Right kidney (tissue), 1 donor: ENCODE measurements around the gene SP3.

Experiments
- DNase-seq: peaks from one replicate; pipeline ENCODE4 v3.0.0-alpha.2; 2016

Gene SP3

DNA sequence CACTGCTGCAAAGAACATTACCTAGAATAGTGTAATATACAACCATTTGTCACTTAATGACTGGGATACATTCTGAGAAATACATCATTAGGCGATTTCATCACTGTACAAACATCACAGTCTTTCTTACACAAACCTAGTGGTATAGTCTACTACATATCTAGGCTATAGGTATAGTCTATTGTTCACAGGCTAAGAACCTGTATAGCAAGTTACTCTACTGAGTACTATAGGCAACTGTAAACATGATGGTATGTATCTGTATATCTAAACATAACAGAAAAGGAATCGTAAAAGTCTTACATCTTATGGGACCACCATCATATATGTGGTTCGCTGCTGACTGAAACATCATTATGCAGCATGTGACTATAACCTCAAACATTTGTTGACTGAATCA is 21.4 kb downstream of the SP3 start:
- DNase-seq: no peak

DNA sequence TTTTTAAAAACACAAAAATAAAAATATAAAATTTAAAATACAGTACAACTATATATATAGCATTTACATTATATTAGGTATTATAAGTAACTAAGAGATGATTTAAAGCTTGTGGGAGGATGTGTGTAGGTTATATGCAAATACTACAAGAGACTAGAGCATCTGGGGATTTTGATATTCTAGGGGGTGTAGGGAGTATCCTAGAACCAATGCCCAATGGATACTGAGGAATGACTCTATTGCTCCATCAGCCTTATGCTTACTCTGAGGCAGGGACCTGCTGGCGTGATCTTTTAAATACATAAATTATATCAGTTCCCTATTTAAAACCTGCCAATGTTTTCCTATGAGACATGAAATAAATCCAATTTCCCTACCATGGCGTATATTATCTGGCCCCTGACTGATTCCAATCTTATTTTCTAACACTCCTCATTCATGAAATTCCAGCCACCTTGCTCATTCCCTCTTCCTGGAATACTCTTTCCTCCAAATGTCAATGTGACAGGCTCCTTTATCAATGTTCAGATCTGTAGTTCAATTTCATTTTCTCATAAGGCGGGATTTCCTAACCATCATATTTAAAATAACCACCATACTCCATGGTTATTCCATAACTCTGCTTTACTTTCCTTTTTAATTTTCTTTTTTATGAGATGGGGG is 22.2 kb downstream of the SP3 start:
- no peak for DNase-seq

DNA sequence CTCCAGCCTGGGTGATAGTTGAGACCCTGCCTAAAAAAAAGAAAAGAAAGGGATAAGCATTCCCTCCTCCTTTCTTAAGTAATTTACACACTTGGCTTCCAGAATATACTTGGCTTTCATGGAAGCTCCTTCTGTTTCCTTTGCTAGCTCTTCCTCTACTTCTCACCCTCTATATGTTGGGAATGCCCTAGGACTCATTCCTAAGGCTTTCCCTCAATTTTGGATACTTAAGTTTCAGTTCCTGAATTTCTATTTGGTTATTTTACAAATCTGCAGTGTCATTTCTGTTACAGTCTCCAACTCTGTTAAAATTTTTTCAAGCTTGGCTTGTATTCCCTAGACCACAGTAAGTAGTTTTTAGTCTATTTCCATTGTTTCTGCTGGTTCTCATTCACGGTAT is 23.6 kb downstream of the SP3 start:
- DNase-seq: no peak

DNA sequence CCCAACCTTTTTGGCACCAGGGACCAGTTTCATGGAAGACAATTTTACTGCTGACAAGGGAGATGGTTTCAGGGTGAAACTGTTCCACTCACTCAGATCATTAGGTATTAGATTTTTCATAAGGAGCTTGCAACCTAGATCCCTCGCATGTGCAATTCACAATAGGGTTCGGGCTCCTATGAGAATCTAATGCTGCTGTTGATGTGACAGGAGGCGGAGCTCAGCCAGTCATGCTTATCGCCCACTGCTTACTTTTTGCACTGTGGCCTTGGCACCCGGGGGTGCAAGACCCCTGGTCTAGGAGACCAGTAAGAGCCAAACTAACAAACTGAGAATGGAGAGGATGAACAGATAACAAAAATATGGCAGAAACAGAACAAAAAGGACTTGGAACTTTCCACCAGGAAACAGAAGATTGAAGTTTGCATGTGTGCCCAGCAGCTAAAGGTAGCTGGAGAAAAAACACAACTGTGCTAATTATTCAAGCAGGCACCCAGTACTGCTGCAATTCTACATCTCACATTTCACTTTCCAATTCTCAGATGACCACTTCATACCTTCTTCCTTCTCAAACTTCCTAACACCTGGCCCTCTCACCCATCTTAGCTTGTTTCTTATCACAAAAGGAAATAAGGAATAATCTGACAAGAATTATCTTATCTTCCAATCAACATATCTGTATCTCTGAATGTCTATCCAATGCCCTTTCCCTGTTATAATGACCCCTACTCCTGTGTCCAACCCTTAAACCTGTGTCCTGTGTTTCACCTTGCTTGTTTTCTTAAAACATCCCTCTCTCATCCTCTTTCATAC is 24.8 kb downstream of the SP3 start:
- no peak for DNase-seq

DNA sequence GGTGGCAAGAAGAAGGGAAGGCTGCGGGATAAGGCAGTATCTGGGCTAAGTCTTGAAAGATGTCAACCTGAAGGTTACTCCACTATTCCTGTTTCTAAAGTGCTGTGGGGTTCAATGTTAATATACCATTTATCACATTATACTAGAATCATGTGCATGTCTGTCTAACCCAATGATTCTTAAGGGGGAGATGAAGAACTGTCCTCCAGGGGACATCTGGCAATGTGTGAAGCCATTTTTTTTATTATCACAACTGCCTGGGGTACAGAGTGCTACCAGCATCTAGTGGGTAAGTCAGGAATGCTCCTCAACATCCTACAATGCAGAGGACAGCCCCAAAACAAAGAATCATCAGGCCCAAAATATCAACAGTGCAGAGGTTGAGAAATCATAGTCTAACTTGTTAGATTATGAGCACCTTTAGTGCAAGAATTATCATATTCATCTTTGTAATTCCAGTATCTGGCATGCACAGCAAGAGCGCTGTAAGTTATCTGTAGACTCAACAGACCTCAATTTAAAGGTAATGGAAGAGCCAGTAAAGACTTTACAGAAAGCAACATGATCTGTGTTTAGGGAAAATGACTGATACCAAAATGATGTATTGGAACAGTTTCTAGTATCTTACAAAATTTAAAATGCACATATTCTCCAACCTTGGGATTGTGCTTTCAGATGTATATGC is 26.3 kb downstream of the SP3 start:
- no peak for DNase-seq

DNA sequence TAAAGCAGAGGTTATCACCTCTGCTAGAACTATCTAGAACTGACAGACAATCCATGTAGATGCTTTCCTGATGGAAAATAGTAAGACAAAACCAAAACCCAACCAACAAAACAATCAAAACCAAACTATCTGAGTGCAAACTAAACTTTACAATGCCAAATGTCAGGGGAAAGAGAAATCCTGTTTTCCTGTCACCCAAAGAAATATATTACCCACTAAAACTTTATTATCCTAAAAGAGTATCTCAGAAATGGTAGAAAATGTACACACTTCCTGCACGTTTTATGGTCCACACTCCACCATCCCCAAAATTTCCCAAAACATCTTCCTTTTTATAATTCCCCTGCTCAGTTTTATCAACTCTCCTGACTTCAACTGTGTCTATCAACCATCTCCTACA is 29.9 kb downstream of the SP3 start:
- DNase-seq: no peak

DNA sequence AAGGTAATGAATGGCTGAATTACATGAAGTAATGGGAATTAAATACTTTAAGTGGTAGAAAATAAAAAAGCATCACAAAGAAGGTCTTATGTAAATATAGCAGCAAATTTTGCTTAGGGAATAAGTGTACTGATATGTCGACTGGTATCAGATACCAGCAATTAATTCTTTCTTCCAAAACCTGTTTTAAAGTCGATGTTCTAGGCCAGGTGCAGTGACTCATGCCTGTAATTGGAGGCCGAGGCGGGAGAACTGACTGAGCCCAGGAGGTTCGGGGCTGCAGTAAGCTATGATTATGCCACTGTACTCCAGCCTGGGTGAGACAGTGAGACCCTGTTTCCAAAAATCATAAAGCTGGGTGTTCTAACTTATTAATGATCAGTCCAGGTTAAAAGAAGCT is 30.3 kb downstream of the SP3 start:
- DNase-seq: no peak

DNA sequence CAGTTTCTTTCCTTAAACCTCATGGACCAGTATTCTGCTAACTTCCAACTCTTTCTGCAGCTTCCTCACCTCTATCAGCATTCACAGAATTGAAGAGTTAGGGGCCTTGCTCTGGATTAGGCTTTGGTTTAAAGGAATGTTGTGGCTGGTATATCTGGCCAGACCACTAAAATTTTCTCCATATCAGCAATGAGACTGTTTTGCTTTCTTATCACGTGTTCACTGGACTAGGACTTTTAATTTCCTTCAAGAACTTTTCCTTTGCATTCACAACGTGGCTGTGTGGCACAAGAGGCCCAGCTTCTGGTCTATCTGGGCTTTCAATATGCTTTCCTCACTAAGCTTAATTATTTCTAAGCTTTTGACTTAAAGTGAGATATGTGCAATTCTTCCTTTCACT is 33.4 kb downstream of the SP3 start:
- no peak for DNase-seq

DNA sequence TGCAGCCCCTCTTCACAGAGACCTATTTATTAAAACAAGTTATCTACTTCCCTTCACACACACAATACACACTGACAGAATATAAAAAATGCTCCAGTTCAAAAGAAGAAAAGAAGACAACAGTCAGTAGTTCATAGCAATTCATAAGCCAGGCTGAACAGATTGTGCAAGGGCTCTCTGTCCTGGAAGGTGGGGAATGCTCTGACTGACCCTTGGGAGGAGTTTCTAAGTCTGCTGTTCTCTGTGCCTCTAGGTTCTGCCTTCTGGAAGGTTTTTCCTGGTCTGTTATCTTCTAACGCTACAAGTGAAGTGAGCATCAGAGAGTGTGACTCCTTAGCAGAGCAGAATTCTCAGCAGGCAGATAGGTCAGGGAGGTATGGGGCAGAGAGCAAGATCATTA is 35.7 kb downstream of the SP3 start:
- DNase-seq: no peak

DNA sequence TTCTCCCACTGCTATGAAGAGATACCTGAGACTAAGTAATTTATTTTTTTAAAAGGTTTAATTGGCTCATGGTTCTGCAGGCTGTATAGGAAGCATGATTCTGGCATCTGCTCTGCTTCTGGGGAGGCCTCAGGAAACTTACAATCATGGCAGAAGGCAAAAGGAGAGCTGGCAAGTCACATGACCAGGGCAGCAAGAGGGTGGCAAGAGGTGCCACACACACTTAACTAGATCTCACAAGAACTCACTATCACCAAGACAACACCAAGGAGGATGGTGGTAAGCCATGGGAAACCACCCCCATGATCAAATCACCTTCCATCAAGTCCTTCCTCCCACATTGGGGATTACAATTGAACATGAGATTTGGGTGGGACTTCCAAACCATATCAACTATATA is 38.3 kb downstream of the SP3 start:
- no peak for DNase-seq

DNA sequence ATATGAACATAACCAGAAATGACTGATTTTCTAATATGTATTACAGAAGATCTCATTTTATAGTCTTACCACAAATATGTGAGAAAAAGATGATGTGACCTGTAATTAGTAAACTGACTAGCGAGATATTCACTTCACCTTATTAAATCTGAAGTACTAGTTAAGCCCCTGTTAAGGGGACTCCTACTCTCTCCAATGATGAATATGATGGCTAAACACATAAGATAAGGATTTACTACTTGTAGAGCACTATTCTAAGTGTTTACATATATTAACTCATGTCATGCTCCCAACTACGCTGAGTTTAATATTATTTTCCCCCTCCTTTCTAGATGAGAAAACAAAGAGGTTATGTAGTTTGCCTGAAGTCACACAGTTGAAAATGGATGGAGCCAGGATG is 40.9 kb downstream of the SP3 start:
- DNase-seq: no peak

DNA sequence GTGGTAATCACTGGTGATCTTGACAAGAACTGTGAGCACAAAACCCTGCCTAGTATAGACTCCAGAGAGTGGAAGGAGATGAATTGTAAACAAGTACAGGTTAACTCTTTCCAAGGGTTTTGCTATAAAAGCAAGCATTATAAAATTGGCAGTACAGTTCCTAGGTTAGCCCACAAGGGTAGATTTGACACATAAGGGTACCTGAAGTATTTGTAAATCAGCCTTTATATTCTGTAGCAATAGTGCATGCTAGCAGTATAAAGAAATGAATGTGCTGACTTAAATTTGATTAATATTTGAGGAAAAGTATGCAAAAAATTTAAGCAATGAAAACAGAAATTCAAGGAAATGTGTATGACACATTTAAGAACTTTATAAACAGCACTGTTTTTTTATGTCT is 42.4 kb downstream of the SP3 start:
- DNase-seq: no peak

DNA sequence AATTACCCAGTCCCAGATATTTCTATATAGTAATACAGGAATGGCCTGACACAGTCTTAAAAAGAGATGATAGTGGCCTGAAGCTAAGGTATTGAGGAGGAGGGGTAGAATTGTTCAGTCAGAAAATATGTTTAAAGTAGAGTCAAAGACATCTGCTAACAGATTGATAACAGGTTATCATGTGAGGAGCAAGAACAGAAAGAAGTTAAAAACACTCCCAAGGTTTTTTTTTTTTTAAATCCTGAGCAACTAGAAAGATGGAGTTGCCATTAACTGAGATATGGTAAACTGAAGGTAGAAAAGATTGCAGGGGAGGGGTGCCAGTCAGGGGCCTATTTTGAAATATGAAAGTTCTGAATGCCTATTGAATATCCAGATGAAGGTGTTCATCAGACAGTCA is 43.1 kb downstream of the SP3 start:
- no peak for DNase-seq

DNA sequence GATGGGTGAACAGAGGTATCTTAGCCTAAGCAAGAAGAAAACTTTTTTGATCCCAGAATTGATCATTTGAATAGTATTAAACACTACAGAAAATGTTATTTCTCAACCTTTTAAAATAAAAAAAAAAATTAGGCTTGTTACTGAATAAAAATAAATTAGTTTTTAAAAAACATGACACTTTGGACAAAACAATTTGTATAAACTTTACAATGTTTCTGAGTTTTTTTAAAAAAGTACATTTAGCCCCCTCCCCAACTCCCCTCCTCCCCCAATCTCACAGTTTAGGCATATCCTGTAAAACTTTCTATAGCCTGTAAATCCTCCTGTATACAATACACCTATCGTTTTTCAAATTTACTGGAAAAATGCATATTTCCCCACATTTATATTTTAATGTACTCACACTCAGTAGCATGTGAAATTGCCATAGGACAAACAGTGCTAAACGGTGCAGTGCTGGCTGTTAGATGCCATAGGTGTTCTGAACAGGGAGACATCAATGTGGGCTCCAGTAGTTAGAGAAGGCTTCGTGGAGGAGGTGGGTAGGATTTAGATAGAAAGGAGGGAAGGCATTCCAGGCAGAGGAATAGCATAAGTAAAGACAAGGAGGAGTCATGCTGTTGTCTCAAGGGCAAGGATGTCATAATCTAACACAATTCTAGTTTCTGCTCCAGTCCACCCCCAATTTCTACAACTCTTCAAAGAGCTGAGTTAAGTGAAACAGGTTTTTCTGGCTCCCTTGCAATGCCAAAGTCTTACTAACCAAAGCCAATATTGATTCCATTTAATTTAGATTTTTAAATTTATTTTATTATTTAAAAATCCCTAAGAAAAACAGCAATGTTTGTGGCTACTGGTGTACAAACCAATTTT is 50.9 kb downstream of the SP3 start:
- DNase-seq: no peak

DNA sequence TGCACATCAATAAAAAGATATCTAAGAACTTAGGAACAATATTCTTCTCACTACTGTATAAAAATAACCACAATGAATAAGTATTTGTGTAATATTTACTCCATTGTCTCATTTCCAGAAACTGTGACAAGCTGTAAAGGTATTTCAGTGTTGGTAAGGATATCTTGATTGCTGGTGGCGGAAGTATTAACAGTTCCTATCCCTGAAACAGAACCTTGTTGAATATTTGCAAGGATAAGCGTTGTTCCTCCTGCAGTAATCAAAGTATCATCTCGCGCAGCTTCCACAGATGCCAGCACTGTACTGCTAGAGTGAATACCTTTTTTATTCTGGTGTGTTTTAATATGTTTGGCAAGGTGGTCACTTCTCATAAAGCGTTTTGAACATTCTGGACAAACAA is 55.3 kb downstream of the SP3 start:
- DNase-seq: no peak

DNA sequence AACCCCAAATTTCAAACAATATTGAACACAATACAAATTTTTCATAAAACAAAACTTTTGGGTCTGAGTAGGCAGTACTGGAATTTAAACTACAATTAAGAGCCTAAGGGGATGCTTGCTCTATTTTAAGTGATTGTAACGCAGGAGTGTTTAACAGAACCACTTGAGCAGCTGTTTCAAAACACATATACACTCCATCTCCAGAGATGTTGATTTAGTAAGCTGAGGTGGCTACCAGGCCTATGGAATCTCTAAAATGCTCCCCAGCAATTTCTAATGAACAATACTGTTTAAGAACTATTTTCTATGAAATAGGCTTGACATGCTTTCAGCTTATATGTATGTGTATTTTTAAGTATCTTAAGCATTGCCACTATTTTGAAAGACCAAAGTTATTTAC is 58.5 kb downstream of the SP3 start:
- DNase-seq: no peak

DNA sequence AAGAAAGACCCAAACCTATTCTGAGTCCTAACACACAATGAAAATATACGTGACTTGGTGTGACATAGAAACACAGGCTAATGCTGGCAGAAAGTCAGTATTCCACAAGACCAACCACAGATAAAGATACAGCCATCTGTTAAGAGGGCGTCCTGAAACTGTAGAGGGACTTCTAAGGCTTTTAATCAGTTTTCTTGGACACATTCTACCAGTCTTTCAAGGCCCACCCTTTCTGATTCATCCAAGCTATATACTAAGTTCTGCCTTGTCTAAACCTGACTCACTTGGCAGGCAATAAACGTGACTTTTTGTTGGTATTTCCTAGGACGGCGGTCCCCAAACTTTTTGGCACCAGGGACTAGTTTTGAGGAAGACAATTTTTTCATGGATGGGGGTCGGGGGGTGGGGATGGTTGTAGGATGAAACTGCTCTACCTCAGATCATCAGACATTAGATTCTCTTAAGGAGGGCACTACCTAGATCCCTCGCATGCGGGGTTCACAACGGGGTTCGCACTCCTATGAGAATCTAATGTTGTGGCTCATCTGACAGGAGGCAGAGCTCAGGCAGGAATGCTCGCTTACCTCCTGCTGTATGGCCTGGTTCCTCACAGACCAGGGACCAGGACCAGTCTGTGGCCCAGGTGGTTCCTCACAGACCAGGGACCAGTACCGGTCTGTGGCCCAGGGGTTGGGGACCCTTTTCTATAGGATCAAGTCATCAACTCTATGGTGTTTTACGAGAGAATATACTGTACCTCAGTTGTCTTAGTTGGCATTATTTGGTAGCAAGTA is 61.4 kb downstream of the SP3 start:
- DNase-seq: no peak

DNA sequence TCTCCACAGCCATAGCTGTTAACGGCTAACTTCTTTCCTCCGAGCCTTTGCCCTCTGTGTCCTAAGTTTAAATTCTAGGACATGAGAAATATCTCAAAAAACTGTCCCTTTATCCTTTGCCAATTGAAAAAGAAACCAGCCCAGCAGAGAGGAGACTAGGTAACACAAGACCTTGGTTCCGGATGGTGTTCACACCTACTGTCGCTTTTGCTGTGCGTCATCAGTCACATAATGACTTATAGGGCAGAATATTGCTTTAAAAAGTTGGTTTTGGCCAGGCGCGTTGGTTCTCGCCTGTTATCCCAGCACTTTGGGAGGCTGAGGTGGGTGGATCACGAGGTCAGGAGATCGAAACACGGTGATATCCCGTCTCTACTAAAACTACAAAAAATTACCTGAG is 66.2 kb downstream of the SP3 start:
- peak; percentile 39 for DNase-seq

DNA sequence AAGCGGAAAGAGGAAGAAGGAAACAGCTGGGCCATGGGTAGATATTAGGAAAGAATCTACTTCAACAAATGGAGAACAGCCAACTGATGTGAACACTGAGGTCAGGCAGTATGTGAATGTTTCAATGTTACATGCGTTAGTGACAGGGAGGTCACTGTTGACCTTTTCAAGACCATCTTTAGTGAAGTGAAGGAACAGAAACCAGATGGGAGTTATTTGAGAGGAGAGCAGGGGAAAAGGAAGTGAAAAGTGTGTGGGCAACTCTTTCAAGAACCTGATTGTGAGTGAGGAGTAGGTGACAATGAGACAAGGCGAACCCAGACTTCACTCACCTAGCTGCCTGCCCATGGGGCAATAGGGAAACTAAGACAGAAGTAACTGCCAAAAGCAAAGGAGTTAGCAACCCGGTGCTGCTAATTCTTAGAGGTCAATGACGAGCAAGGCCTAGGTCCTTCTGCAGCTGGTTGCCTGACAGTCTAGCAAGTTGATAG is 67.0 kb downstream of the SP3 start:
- DNase-seq: no peak

DNA sequence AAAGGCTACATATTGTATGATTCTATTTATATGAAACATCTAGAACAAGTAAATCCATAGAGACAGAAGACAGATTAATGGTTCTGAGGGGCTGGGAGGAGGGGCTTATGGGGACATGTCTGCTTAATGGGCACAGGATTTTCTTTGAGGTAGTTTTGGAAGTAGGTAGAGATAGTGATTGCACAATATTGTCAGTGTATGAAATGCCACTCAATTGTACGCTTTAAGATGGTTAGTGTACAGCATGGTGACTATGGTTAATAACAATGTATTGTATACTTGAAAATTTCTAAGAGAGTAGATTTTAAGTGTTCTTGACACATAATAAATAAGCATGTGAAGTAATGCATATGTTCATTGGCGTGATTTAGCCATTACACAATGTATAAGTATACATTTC is 68.4 kb downstream of the SP3 start:
- DNase-seq: no peak

DNA sequence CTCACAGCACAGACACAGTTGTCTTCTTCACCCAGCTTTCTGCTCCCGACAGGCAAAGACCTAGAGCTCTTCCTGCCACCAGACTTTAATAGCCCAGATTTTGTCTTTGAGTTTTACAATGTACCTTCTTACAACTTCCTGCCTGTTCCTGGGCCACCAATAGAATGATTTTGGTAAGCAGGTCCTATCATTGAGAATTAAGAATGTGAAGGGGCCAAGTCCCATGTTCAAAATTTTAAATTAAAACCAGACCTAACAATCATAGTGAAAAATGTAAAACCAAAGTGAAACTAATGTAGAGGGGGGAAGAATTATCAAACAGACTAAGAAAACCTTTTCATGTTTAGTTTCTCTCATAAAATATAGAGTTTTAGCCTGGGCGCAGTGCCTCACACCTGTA is 72.8 kb downstream of the SP3 start:
- DNase-seq: no peak
